Neural cell (in vitro differentiated cells): Measurements from ENCODE around the gene IP6K3.

ENCODE experiments used
- CTCF ChIP-seq: fragments of 450-650 bp; IDR thresholded peaks from 2 replicates; pipeline ENCODE4 v1.5.1; 2014; ENCODE audit warnings: antibody characterized with exemption, mild to moderate bottlenecking, moderate library complexity; ENCODE audit not compliant: poor library complexity, severe bottlenecking
- EP300 ChIP-seq: fragments of 450-650 bp; conservative IDR thresholded peaks from 2 replicates; pipeline ENCODE4 v1.6.1; 2014; ENCODE audit warnings: antibody characterized with exemption, mild to moderate bottlenecking, moderate library complexity; ENCODE audit not compliant: poor library complexity, severe bottlenecking
- MXI1 ChIP-seq: fragments of 450-650 bp; conservative IDR thresholded peaks from 2 replicates; pipeline ENCODE4 v1.6.1; 2014; ENCODE audit warnings: antibody characterized with exemption, mild to moderate bottlenecking; ENCODE audit not compliant: poor library complexity, severe bottlenecking
- REST ChIP-seq: IDR thresholded peaks from 2 replicates; pipeline ENCODE4 v1.6.1; 2012; ENCODE audit warnings: borderline replicate concordance

GRCh38 chr6:33689148-33689494, 57.6 kb downstream of the IP6K3 start:
- no peak for TF ChIP-seq CTCF
- TF ChIP-seq EP300 = no peak
- TF ChIP-seq REST = no peak
- no peak for TF ChIP-seq MXI1
